Rectal smooth muscle tissue (tissue), 1 donor: ENCODE measurements around the gene TNFRSF9.
"Not testable (repeated sequence)": the region's sequence is repeated elsewhere in the genome, so short reads cannot be mapped to it uniquely, and the experiment has no call there.

Source experiments
- H3K27ac ChIP-seq: one replicate; pipeline ENCODE4 v1.7.0; 2013; ENCODE audit warnings: low read depth, low read length, inconsistent platforms
- H3K27me3 ChIP-seq: one replicate; pipeline ENCODE4 v1.7.0; 2013; ENCODE audit warnings: low read length; ENCODE audit not compliant: control insufficient read depth, insufficient read depth
- H3K36me3 ChIP-seq: one replicate; pipeline ENCODE4 v1.7.0; 2013; ENCODE audit warnings: low read length; ENCODE audit not compliant: control insufficient read depth, insufficient read depth
- H3K4me1 ChIP-seq: one replicate; pipeline ENCODE4 v1.7.0; 2013; ENCODE audit warnings: low read length; ENCODE audit not compliant: control insufficient read depth, insufficient read depth
- H3K4me3 ChIP-seq: one replicate; pipeline ENCODE4 v1.7.0; 2013; ENCODE audit warnings: low read length
- H3K9ac ChIP-seq: one replicate; pipeline ENCODE4 v1.7.0; 2013; ENCODE audit warnings: low read length

Gene TNFRSF9

GRCh38 chr1:7929637-7930036 lies 11.0 kb downstream of the TNFRSF9 start:
- Histone ChIP-seq H3K4me1 (no peaks in the 10 kb centered on the region), H3K27ac (no peak overlapping the region), H3K36me3 (no peaks in the 10 kb centered on the region), H3K27me3 (no peaks in the 10 kb centered on the region), H3K9ac (no peak overlapping the region), H3K4me3 (no peak overlapping the region)

DNA sequence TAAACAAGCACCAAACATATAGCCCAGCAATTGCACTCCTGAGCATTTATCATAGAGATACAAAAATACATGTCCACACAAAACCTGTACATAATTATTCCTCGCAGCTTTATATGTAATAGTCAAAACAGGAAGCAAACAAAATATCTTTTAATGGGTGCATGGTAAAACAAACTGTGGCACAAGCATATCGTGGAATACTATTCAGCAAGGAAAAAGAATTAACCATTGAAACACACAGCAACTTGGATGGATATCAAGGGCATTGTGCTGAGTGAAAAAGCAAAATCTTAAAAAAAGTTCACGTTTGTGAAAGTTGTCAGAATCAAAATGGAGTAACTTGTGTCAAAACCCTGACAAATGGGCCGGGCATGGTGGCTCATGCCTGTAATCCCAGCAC lies 12.4 kb downstream of the TNFRSF9 start:
- H3K27ac ChIP-seq, result no peak overlapping the region
- H3K4me1 ChIP-seq, result no peaks in the 10 kb centered on the region
- H3K27me3 ChIP-seq, result no peaks in the 10 kb centered on the region
- H3K36me3 ChIP-seq, result no peaks in the 10 kb centered on the region
- H3K9ac ChIP-seq, result no peak overlapping the region
- H3K4me3 ChIP-seq, result no peak overlapping the region

- H3K36me3 ChIP-seq, result not testable (repeated sequence)
Measured at GRCh38 chr1:7927061-7927460, 13.6 kb downstream of the TNFRSF9 start.

DNA sequence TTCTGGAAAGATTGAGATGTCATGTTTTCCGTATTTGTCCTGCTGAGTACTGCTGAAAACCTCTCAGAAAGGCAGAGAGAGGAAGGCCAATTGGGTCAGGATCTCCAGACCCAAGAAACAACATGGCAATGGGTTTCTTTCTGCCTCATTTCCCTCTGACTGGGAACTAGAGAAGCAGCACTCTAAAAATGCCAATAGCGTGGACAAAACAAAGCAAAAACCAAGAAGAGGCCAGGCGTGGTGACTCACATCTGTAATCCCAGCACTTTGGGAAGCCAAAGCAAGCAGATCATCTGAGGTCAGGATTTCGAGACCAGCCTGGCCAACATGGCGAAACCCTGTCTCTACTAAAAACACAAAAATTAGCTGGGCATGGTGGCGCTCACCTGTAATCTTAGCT lies 18.3 kb downstream of the TNFRSF9 start:
- H3K27ac ChIP-seq, result no peak overlapping the region
- H3K36me3 ChIP-seq, result no peaks in the 10 kb centered on the region
- H3K9ac ChIP-seq, result no peak overlapping the region
- no peak overlapping the region for H3K4me3 ChIP-seq
- H3K4me1 ChIP-seq, result no peaks in the 10 kb centered on the region
- H3K27me3 ChIP-seq, result no peaks in the 10 kb centered on the region

More at GRCh38 chr1:7927061-7927460, 13.6 kb downstream of the TNFRSF9 start:
- H3K9ac ChIP-seq, H3K27me3 ChIP-seq, H3K4me1 ChIP-seq, H3K4me3 ChIP-seq, H3K27ac ChIP-seq: not testable (repeated sequence)

DNA sequence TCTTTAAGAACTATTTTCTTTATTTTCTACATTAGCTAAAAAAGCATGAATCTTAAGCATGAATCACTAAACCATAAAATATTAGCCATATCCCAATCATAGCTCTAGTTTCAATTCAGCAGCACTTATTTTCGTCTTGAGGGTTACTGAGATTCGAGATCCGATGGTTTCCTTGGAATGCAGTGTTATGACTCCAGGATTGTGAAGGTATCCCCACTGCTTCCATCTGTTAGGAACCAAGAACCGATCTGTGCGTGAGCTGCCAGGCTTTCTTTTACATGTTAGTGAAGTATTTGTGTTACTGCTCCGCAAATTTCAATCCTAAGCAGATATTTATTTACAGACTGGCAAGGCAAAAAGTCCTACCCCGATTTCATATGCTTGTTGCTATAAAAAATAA lies 18.8 kb downstream of the TNFRSF9 start:
- Histone ChIP-seq H3K27me3 (no peaks in the 10 kb centered on the region), H3K36me3 (no peaks in the 10 kb centered on the region), H3K4me3 (no peak overlapping the region)

DNA sequence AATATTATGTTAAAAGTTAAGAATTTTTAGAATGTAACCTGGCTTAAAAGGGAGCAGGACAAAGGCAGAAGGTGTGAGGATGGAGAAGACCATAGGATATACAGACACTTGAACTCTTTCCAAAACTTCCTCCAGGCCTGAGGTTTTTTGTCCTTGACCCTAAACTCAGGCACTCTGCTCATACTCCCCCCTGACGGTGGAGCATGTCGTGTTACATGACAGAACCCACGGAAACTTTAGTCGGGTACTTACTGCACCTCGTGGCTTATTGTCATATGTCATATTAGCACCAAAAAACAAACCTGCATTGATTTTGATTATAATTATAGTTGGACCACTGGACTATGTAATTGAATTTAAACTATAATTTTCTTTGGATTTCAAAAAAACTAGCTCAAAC lies 20.8 kb downstream of the TNFRSF9 start:
- Histone ChIP-seq H3K4me3 (no peak overlapping the region), H3K36me3 (no peaks in the 10 kb centered on the region), H3K27ac (no peak overlapping the region), H3K4me1 (no peaks in the 10 kb centered on the region), H3K27me3 (no peaks in the 10 kb centered on the region), H3K9ac (no peak overlapping the region)

More for the DNA sequence above, 18.8 kb downstream of the TNFRSF9 start:
- Histone ChIP-seq H3K9ac (no peak overlapping the region), H3K27ac (no peak overlapping the region), H3K4me1 (no peaks in the 10 kb centered on the region)

DNA sequence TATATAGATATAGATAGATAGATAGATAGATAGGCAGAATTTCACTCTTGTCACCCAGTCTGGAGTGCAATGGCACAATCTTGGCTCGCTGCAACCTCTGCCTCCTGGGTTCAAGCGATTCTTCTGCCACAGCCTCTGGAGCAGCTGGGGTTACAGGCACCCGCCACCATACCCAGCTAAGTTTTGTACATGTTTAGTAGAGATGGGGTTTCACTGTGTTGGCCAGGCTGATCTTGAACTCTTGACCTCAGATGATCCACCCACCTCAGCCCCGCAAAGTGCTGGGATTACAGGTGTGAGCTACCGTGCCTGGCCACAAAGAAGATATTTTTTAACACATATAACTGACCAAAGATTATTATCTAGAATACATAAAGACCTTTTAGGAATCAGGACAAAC lies 22.7 kb downstream of the TNFRSF9 start:
- not testable (repeated sequence) for H3K9ac ChIP-seq, H3K4me1 ChIP-seq, H3K36me3 ChIP-seq, H3K27me3 ChIP-seq, H3K4me3 ChIP-seq, H3K27ac ChIP-seq

GRCh38 chr1:7916501-7916830 lies 24.2 kb downstream of the TNFRSF9 start:
- H3K36me3 ChIP-seq, result no peaks in the 10 kb centered on the region
- H3K27me3 ChIP-seq, result no peaks in the 10 kb centered on the region
- no peak overlapping the region for H3K4me3 ChIP-seq
- H3K27ac ChIP-seq, result no peak overlapping the region
- no peaks in the 10 kb centered on the region for H3K4me1 ChIP-seq
- H3K9ac ChIP-seq, result no peak overlapping the region

DNA sequence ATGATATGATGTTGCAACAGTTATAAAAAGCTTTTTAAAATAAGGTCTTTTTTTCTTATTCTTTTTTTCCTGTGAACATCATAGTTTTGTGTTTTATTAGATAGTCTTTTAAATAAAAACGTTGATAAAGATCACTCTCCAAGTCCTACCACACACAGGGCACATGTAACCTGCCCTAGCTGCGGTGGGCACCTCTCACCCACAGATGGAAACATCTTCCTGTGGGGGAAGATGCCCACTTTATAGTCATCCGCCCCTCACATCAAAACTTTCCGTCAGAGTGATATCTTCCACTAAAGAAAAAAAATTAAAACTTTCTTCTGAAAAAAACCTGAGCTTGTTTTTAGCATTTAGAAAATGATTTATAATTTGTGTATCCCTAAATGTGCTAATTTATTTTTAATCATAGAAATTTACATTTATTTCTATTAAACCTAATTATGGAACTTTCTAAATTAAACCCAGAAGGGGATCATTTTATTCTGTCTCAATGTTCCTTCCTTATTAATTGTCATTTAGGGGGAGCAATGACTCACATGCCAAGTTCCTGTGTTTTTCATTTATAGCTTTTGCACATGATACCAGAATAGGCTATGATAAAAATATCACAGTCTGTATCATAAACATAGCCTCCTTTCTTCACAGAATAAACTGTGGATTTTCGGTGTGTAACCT lies 24.7 kb downstream of the TNFRSF9 start:
- Histone ChIP-seq H3K9ac (no peak overlapping the region), H3K4me3 (no peak overlapping the region), H3K27me3 (no peaks in the 10 kb centered on the region), H3K27ac (no peak overlapping the region), H3K36me3 (no peaks in the 10 kb centered on the region), H3K4me1 (no peaks in the 10 kb centered on the region)

DNA sequence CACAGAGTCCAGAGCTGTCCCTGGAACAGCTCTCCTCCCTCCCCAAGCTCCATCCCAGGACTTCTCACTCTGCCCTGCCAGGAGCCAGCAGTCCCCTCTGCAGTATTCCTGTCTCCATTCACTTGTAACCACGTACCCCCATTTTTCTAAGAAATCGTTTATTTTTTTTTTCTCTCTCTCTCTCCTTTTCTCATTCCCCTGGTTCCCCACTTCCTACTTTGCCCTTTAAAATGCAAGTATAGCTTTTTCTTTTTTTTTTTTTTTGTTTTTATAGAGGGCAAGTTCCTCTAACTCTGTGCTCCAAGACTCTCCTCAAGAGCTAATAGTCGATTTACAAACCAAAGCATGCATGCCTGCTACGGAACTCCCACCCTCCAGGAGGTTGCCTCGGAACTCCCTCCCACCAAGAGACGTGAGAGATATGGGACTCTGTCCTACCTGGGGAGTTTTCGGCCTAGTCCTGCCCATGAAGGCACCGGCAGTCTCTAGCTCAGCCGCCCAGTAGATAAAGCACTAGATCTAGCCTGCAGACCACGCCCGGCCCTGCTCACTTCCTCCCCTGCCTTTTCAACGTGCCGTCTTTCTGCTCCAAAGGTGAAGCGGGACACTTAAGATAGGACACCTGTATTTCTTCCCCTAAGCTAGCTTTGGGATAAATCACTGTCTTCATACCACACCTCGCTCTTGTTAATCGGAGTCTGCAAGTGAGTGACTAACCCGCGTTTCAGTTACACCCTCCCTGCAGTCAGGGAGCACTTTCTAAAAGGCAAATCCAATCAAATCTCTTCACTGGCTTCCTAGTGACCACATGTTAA lies 27.7 kb downstream of the TNFRSF9 start:
- Histone ChIP-seq H3K27ac (no peak overlapping the region), H3K36me3 (no peaks in the 10 kb centered on the region), H3K4me1 (no peaks in the 10 kb centered on the region), H3K9ac (no peak overlapping the region), H3K4me3 (no peak overlapping the region), H3K27me3 (no peaks in the 10 kb centered on the region)

DNA sequence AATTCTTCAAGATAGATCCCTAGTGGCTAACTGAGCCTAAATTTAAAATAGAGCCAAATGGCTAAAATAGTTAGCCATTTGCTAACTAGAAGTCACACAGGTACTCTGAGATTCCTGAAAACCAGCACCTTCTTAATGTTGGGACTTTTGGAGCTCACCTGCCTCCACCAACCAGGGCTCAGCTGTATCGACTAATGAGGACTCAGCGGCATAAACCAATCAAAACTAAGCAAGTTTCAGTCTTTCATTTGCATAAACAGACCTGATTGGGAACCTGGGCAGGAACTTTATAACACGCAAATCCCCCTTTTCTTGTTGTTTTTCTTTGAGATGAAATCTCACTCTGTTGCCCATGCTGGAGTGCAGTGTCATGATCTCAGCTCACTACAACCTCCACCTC lies 28.5 kb downstream of the TNFRSF9 start:
- no peaks in the 10 kb centered on the region for H3K36me3 ChIP-seq
- H3K4me1 ChIP-seq, result no peaks in the 10 kb centered on the region
- no peak overlapping the region for H3K9ac ChIP-seq
- H3K4me3 ChIP-seq, result no peak overlapping the region
- H3K27me3 ChIP-seq, result no peaks in the 10 kb centered on the region
- H3K27ac ChIP-seq, result no peak overlapping the region

- Histone ChIP-seq H3K27me3 (no peaks in the 10 kb centered on the region), H3K9ac (no peak overlapping the region), H3K36me3 (no peaks in the 10 kb centered on the region), H3K27ac (no peak overlapping the region), H3K4me3 (no peak overlapping the region), H3K4me1 (no peaks in the 10 kb centered on the region)
Measured at GRCh38 chr1:7905262-7905661, 35.4 kb downstream of the TNFRSF9 start.
